GM18498 (cell line): ENCODE measurements around the gene MRE11.

Source experiments
- ATAC-seq: cut with Tn5 transposase; IDR thresholded peaks from one replicate; pipeline ENCODE4 v1.9.1; 2021; ENCODE audit warnings: mild to moderate bottlenecking, moderate library complexity; ENCODE audit not compliant: unreplicated experiment

Gene MRE11

DNA sequence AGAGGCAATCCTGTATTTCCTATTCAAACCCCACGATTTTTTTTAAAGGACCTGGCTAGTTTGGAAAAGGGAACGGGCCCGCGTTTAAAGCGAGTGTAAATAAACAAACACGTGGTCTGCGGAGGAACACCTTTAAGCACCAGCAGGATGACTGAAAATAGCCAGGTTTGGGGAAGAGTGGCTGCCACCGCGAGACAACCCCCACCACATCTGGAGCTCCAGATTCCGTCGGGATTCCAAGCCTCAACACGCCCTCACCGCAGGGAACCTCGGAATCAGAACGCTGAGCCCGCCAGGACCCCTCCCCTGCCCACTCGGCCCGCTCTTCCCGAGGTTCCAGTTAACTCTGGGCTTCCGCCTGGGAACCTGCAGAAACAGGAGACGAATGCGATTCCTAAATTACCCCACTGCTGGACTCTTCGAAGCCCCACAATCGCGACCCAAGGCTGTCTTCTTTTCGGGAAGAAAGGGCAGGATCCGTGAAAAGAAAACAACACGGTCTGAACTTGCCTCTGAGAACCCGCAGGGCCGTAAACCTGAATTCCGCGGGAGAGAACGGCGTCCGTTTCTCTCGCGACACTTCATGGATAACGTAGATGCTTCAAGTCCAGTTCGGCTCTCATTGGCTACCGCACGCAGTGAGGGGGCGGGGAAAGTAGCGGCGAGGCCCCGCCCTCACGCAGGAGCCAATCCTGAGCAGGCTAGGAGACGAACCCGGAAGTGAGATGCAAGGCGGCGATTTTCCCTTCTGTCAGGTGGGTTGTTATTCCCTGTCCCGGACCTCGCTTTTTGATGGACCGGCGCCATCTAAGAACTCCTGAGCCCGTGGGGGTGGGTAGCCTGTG, at the start of gene MRE11, which contains the start of gene ANKRD49:
MRE11 (minus strand) TSS at position 564 of the 845 bp plus-strand sequence. CDS start 1,043 bp downstream, outside the sequence.
ANKRD49 (plus strand) TSS at position 704 of the 845 bp plus-strand sequence. CDS start 2,710 bp downstream, outside the sequence.
- ATAC-seq: peak; percentile 100

DNA sequence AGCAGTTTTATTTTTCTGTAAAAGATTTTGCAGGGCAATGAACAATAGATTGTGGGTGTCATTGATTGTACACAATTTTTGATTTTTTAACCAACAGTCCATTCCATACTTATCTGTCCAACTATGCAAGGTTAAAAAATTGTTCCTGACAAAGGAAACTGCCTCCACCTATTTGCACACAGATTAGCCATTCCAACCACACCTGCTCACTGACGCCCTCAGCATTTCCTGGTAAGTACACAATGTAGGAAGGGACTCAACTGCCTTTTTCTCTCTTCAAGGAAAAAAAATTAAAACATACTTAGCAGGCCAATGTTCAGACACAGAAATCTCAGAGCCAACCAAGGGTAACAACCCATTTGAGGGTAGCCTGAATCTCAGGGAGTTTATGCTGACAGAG, 45.8 kb upstream of the MRE11 start:
- ATAC-seq: no peak

DNA sequence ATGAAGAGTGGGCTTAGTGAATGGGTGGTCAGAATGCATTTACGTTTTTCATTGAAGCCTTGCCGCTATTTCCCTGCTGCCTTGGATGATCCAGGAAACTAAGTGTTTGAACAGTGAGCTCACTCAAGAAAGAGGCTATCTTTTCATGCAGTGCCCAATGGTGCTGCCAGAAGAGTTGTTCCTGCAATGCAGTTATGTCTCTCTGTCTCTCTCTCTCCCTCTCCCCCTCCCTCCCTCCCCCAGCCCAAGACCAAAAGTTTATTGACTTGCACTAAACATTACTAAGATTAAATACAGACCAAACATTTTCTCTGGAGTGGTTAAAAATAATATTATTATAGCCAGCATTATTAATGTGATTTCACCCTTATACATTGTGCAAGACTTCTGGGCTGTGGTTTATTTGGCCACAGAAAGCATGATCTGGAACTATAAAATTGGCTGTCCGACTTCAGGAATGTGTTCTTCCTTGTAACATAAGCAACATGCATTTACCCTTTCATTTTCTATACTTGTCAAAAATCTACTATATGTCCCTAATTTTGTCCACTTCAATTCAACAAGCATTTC, 43.5 kb upstream of the MRE11 start:
- ATAC-seq: no peak

DNA sequence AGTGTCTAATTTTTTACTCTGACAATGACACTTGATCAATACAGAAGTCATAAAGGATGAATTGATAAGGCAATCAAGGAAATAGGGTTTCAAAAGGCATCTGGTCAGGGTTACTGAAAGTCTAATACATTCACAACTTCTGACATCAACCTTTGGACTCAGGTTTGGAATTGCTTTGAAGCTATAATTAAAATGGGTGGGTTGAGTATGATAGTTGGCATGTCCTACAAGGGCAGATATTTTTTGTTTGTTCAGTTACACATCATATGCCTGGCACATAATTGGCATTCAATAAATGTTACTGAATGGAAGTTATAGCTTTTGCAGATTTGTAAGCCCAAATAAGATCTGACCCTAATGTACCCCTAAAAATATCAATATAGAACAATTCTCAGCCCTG, 42.7 kb upstream of the MRE11 start:
- no peak for ATAC-seq

DNA sequence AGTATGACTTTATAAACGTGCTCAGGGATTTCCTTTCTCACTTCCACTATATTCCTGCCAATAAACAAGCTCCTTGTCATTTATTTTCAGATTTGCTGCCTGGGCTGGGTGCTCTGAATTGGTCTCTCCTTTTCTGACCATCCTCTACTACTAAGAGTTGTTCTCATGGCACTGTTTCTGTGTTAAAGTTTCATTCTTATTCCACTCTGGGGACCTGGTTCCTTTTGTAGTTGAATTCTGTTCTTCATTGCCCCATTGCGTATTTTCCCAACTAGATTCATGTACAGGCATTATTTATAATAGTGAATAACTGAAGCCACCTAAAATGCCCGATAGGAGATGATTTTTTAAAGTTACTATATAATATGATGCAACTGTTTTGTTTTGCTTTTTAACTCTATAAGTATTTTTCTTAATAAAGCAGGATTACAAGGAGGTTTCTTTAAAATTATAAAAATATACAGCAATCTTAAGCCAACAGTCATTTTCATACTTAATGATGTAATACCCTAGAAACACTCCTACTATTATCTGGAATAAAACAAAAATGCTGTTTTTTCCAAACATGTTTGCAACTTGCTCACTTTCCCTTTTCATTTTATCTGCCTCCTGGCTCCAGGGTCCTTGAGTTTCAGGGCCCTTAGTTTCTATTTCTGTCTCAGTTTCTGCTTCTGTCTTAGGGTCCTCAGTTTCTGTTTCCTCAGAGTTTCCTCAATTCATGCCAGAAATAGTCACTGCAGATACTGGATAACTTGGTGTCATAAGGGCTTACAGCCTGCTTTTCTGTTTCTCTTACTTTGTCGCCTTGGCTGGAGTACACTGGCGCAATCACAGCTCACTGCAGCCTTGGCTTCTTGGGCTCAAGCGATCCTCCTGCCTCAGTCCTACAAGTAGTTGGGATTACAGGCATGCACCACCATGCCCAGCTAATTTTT, 40.3 kb upstream of the MRE11 start:
- no peak for ATAC-seq

DNA sequence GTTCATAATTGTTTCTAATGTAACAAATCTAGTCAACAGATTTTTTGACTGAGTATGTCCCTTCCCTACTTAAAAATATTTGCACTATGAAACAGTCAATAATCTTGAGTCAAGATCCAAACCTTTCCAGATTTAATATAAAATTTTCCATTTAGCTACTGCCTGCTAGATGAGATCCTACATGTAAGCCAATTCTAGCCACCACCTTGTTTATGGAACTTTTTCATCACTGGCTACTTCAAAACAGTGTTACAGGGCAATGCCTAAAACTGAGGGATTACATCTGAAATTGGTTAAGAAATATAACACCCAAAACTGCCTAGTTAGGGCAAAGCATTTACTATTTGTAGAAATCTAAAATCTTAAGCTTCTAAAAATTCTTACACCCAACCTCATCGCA, 39.6 kb upstream of the MRE11 start:
- ATAC-seq: no peak

DNA sequence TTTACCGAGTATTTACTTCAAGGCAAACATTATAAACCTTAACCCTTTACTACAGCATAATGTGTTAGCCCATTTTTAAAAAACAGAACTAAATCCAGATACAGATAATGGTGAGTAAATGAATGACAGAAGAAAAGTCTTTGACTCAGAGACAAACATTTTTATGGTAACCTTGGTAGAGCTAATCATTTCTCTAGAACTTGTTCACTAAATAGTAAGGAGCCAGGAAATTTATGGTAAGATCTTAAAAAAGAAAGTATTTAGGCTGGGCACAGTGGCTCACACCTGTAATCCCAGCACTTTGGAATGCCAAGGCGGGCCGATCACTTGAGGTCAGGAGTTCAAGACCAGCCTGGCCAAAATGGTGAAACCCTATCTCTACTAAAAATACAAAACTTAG, 38.6 kb upstream of the MRE11 start:
- ATAC-seq: no peak

DNA sequence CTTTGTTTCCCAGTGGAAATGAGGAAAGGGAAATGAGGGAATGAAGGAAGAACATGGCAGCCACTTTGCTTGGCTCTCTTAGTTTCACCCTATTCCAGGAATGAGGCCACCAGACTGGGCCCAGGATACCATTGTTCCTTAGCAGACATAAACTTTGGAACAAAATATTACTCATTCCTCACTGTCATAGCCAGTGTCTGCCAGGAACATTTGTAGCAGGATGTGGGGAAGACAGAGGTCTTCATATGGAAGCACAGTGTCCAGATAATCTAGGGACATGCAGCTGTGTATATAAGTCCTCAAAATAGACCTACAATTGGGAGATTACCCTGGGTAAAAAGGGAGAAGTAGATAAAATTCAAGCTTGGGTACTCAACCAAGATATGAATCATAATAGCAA, 34.9 kb upstream of the MRE11 start:
- ATAC-seq: no peak

DNA sequence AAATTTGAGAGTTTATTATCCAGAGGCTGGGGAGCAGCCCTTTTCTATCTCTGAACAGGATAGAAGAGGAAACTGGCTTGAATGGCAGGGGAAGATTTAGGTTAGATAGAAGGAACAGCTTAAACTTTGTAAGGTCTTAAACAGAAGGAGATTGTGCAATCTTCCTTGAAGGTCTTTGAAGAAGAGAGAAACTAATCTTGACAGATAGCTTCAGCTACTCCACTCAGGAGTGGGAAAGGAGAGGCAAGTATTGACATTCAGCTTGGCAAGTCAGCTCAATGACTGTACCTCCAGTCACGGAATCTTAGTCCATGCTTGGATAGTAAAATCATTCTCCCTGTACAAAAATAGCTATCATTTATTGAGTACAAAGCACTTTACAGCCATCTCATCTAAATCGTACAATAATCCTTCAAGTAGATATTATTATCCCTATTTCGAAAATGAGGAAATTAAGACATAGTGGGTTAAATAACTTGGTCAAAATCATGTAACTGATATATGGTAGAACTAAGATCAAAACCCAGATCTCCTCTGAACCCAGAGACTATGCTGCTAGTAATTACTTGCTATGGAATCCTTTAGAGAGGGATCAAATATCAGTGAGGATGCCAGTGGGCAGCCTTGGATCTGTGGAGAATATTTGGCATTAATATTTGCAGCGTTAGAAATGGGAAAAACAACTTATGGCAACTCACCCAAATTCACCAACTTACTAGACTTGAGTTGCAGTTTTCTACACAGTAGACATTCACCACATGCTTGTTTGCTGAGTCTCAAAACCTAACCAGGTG, 33.2 kb upstream of the MRE11 start:
- ATAC-seq: no peak

DNA sequence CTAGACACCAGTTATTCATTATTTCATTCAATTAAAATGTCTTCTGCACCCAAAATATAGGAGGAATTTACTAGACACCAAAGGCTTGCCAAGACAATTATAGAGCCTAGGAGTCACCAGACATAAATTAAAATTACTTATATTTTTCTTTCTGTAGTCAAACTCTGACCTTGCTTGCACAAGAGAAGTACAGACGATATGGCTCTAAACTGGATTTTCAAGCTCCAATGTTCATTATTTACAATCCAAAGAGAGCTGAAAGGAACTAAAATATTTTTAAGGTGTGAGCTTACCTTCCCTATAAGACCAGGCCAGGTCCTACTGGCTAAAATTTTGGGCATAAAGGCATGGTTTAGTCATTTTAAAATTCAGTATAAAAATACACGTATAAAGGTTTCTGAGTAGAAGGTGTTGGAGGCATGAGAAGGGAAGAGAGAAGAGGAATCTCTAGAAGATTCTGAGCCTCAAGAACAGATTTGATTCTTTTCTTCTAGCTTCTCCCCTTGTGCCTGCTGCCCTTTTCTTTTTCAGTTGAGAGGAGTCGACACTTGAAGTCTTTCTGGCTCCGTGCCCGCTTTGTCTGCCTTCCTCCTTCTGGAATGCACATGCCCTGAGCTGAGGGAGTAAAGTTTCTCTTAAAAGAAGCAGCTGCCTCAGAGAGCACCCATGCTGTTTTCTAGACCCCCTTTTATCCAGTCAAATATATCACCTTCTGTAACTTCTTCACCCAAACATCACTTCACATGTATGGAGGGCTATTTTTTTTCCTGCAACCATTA, 32.1 kb upstream of the MRE11 start:
- no peak for ATAC-seq

DNA sequence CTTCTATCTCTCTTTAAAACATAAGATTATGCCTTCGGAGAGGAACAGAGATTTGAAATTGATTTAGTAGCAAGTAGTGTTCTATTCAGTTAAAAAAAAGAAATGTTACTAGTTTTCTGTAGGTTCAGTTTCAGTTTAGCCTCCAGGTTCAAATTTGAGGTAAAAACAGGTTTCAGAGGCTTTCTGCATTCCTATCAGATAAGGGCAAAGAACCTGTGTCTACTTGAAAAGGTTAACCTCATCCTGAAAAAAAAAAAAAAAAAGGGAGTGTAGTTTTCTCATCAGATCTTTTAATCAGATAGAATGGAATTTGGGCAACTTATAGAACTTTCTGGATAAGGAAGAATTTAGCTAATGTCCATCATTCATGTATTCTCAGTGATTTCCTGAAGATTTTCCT, 30.7 kb upstream of the MRE11 start:
- no peak for ATAC-seq

DNA sequence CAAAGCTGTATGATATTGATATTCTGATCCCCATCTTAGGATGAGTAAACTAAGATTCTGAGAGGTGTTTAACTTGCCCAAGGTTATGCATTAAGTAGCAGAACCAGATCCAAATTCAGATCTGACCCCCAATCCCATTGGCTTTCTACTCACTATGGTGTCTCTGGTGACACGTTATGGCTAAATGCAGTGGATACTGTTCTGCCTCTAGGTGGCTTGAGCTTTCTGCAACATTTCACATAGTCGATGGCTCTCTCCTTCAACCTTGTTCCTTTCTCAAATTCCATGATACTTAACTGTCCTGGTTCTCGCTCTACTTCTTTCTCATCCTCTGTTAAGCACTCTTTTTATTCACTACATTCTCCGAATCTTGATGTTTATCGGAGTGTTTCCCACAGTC, 28.0 kb upstream of the MRE11 start:
- ATAC-seq: peak; percentile 73

DNA sequence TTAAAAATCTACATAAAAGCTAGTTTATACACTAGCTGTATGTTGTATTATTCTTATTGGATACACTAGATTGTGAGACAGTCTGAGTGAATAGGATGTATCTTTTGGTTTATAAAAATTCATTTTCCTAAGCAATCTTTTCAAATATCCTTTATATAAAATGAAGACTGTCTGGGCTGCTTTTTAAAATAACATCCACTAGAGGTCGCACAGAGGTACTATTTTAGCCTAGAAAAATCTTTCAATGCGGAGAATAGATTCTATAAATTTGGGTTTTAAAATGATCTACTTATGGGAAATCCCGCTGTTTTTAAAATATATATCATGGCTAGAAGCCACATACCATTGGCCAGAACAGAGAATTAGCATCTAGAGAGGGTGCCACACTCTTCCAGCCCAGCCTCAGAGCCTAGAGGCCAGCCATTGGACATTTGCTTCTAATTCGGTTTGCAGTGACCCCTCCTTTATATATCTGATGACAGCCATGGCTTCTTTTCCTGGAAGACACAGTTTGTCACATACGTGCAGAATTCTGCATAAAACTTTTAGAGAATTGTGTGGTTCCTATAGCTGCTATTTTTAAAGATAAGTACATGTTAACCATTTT, 25.9 kb upstream of the MRE11 start:
- ATAC-seq: peak; percentile 54

DNA sequence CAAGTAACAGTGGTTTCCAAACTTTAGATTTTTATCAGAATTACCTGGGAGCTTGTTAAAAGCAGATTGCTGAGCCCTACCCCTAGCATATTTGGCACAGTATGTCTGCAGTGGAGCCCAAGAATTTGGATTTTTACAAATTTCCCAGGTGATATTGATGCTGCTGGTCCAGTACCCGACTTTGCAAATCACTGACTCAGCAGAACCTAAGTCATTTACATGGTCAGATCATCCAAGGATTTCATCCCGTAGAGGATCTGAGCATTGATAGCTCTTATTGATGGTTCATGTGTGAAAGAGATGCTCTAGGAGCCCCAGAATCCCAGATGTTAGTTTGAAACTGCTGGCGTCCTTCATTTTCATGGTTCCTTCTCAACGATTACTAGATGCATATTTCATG, 24.7 kb upstream of the MRE11 start:
- ATAC-seq: no peak

DNA sequence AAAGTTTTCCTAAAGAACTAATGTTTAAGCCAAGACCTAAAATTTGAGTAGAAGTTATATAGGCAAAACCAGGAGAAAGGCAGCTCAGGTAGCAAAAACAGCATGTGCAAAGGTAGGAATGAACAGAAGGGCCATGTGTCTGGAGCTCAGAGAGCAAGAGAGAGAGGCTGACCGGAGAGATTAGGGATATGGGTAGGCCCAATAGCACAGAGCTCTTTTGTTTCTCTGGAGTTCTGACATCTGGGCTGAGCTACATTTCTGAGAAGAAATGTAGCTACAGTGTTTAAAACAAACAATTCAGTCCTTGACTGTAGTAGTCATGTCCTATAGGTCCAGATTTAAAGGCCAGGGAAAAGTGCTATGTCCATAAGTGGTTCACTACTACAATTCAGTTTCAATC, 23.1 kb upstream of the MRE11 start:
- ATAC-seq: no peak

DNA sequence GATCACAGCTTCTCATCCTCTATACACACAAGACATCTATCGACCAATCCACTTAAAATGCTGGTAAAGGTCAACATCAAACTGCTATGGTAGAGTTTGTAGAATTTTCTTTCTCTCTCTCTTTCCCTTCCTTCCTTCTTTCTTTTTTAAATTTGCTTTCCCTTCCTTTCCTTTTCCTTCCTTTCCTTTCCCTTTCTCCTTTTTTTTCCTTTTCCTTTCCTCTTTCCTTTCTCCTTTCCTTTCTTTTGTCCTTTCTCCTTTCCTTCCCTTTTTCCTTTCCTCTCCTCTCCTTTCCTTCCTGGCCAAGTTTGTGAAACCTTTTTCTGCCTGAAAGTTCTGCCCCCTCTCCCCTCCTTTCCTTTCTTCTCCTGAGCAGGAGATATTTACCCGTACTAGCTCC, 21.8 kb upstream of the MRE11 start:
- ATAC-seq: no peak

DNA sequence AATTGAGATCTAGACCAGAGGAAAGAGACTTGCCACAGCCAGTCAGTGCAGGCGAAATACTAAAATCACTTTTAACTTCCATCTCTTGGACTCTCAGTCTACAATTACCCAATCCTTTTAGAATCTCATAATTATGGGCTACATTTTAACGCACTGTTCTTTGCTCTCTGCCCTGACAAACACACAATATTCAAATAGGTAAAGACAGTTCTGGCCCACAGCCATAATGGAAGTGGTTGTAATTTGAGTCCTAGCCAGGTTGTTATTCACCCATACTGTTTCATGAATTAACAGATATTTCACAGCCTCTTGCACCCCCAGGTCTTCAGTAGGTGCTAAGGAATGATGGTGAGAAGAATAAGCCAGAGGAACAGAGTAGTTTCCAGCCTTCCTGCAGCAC, 19.4 kb upstream of the MRE11 start:
- ATAC-seq: peak; percentile 30

DNA sequence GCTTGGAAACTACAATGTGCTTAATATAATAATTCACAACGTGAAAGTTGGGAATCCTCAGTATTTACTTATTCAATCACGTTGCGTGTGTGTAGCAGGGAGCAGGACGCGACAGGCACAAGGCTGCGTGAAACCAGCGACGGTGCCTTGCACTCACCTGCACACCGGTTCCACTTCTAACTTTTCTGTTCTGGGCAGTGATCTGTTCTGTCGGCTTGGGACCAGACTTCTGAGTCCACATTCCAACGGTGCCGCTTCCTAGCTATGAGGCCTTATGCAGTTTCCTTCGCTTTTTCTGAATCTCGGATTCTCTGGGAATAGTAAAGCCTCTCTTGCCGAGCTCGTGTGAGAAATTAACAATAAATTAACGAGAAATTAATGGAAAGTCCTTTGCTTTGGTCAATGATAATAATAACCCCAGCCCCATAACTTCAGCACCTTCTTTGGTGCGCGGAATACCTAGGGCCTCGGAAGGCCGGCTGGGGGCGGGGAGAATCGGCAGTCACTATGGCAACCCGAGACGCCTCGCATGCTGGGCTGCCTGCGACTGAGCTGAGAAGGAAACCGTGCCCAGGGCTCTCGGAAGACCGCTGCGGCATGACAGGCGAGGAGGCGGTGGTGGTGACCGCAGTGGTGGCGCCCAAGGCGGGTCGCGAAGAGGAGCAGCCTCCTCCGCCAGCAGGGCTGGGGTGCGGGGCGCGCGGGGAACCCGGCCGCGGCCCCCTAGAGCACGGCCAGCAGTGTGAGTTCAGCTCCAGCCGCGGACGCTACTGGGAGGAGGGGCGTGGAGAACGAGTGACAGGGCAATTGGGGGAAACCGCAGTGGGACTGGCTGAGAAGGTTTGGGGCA, 18.5 kb upstream of the MRE11 start, which contains the start of gene C11orf97:
C11orf97 (plus strand) TSS at position 530 of the 850 bp plus-strand sequence; CDS start at position 598, 68 bp downstream.
- ATAC-seq: peak; percentile 93
